Body of pancreas (tissue), 4 donors: ENCODE results near the gene MRPL50. TPM values are rescaled to one million over a fixed set of nuclear protein-coding genes. Genes with fewer than 3 reads are reported as not detected.

Experiments used
- ATAC-seq: fragments of 150-250 bp; one replicate; pipeline ENCODE4 v1.9.1; 2016
- DNase-seq, 4 donors: peaks; one replicate each; pipeline ENCODE4 v3.0.0-alpha.2; 2019
- H3K27ac ChIP-seq, 4 donors: fragments of 200-600 bp; sonication (generic); 1 replicate in 3 of 4; 2 replicates in 1 of 4; pipeline versions ENCODE4 v1.5.1 to v1.6.1; 2016 to 2019; ENCODE audit warnings: mild to moderate bottlenecking in 1 of 4, mixed read lengths in 1 of 4, moderate library complexity in 1 of 4
- H3K27me3 ChIP-seq, 2 donors: fragments of 200-600 bp; sonication (generic); one replicate each; pipeline ENCODE4 v1.6.0; 2016; ENCODE audit warnings: mild to moderate bottlenecking in 1 of 2
- H3K36me3 ChIP-seq, 2 donors: fragments of 200-600 bp; sonication (generic); replicated peaks in 1 of 2; 2 replicates each; pipeline ENCODE4 v1.5.1; 2016; ENCODE audit warnings: low read depth in 2 of 2; ENCODE audit not compliant: insufficient read depth in 1 of 2
- H3K4me1 ChIP-seq: fragments of 200-600 bp; sonication (generic); one replicate; pipeline ENCODE4 v1.6.0; 2016
- H3K4me3 ChIP-seq, 2 donors: fragments of 200-600 bp; sonication (generic); 1 replicate in 1 of 2; 2 replicates in 1 of 2; pipeline ENCODE4 v1.5.1; 2016 to 2019
- H3K9me3 ChIP-seq, 3 donors: fragments of 200-600 bp; sonication (generic); 1 replicate in 2 of 3; 2 replicates in 1 of 3; pipeline ENCODE4 v1.5.1; 2016
- POLR2A ChIP-seq, 3 donors: fragments of 450-650 bp; IDR thresholded peaks; one replicate each; pipeline ENCODE4 v1.6.1; 2016; ENCODE audit warnings: antibody characterized with exemption in 3 of 3, mild to moderate bottlenecking in 2 of 3
- WGBS, 2 donors: methylation state at CpG; one replicate each; pipeline ENCODE4 v1.1.5; 2017; 5-methylcytosine and 5-hydroxymethylcytosine counted together
- intact Hi-C: fragments of 100-400 bp; cut with DNase I; formaldehyde crosslinking; loops from one replicate; pipeline ENCODE4 v1.15.1; 2023
- total RNA-seq, 2 donors: library from RNA; depleted of rRNA; stranded (reverse); fragments of >200 nt; gene quantifications; one replicate each; pipeline ENCODE4 v1.1.0, GENCODE V29; 2016
- TF ChIP-seq, protein P1 (sequence below), 7 experiments: fragments of 450-650 bp in 4 of 7; fragments of 200-600 bp in 3 of 7; sonication (generic) in 3 of 7; IDR thresholded peaks; one replicate each; pipeline ENCODE4 v1.5.1; 2016 to 2019; ENCODE audit warnings: antibody characterized with exemption in 7 of 7

Gene MRPL50
- total RNA-seq, 2 donors from 2014 or later: 3.6 to 7.3 TPM

- no peaks in the 10 kb centered on the region for H3K27me3 ChIP-seq
- H3K36me3 ChIP-seq: no peaks in the 10 kb centered on the region
- TF ChIP-seq POLR2A (IDR thresholded peaks at IDR 0.05): no peak
- TF ChIP-seq, protein P1, sequence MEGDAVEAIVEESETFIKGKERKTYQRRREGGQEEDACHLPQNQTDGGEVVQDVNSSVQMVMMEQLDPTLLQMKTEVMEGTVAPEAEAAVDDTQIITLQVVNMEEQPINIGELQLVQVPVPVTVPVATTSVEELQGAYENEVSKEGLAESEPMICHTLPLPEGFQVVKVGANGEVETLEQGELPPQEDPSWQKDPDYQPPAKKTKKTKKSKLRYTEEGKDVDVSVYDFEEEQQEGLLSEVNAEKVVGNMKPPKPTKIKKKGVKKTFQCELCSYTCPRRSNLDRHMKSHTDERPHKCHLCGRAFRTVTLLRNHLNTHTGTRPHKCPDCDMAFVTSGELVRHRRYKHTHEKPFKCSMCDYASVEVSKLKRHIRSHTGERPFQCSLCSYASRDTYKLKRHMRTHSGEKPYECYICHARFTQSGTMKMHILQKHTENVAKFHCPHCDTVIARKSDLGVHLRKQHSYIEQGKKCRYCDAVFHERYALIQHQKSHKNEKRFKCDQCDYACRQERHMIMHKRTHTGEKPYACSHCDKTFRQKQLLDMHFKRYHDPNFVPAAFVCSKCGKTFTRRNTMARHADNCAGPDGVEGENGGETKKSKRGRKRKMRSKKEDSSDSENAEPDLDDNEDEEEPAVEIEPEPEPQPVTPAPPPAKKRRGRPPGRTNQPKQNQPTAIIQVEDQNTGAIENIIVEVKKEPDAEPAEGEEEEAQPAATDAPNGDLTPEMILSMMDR (IDR thresholded peaks at IDR 0.05): no peak
- peaks cover 16% of the 10 kb centered on the region for H3K4me1 ChIP-seq
- no peak overlapping the region for H3K4me3 ChIP-seq
- no peak overlapping the region for H3K27ac ChIP-seq
- H3K9me3 ChIP-seq: no peaks in the 10 kb centered on the region
- ATAC-seq: no peak
- 90% methylated on average over 2 of the region's 2 CpGs for WGBS, 2 donors
- intact Hi-C loops: no loop called here
- no peak for DNase-seq
These were observed 44.7 kb downstream of the MRPL50 start for GRCh38 chr9:101353683-101354082.

GRCh38 chr9:101352892-101353463 lies 45.4 kb downstream of the MRPL50 start:
- WGBS, 2 donors: 75 to 84% methylated on average over 6 of the region's 6 CpGs
- H3K27me3 ChIP-seq: no peaks in the 10 kb centered on the region
- TF ChIP-seq, protein P1 (IDR thresholded peaks at IDR 0.05): no peak
- TF ChIP-seq POLR2A (IDR thresholded peaks at IDR 0.05): no peak
- no peak overlapping the region for H3K4me3 ChIP-seq
- intact Hi-C loops: no loop called here
- H3K27ac ChIP-seq: no peak overlapping the region
- peaks cover 16% of the 10 kb centered on the region for H3K4me1 ChIP-seq
- DNase-seq: no peak
- ATAC-seq: no peak
- H3K9me3 ChIP-seq: no peaks in the 10 kb centered on the region
- H3K36me3 ChIP-seq: no peaks in the 10 kb centered on the region

DNA sequence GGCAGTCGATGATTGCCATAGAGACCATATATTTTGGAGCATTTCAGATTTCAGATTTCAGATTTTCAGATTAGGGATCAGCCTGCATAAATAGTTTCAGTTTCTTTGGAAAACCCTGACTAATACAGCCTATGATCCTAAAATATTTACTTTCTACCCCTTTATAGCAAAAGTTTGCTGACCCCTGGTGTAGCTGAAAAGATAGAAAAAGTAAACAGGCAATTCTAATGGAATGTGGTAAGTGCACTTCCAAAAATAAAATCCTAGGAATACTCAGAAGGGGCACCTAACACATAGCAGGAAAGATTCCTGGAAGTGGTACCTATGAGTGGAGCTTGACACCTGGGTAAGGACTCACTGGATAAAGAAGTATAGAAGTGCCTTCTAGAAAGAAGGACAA lies 48.1 kb downstream of the MRPL50 start:
- Histone ChIP-seq H3K27me3 (no peaks in the 10 kb centered on the region), H3K4me1 (peaks cover 15% of the 10 kb centered on the region), H3K4me3 (no peak overlapping the region), H3K27ac (no peak overlapping the region), H3K9me3 (no peaks in the 10 kb centered on the region), H3K36me3 (no peaks in the 10 kb centered on the region)
- TF ChIP-seq, protein P1 (IDR thresholded peaks at IDR 0.05): no peak
- no peak for TF ChIP-seq POLR2A (IDR thresholded peaks at IDR 0.05)
- ATAC-seq (no peak), DNase-seq (no peak)
- intact Hi-C loops: no loop called here
- 81 to 84% methylated on average over 1 of the region's 1 CpG for WGBS, 2 donors

GRCh38 chr9:101342595-101342994 lies 55.8 kb downstream of the MRPL50 start:
- no peak for DNase-seq
- Histone ChIP-seq H3K36me3 (no peaks in the 10 kb centered on the region), H3K27me3 (no peaks in the 10 kb centered on the region), H3K4me3 (no peak overlapping the region), H3K4me1 (peaks cover 16% of the 10 kb centered on the region), H3K9me3 (no peaks in the 10 kb centered on the region), H3K27ac (no peak overlapping the region)
- WGBS, 2 donors: 15 to 18% methylated on average over 1 of the region's 1 CpG
- TF ChIP-seq, protein P1 (IDR thresholded peaks at IDR 0.05): no peak
- no peak for TF ChIP-seq POLR2A (IDR thresholded peaks at IDR 0.05)
- ATAC-seq: peak; percentile 18
- intact Hi-C loops: no loop called here

- TF ChIP-seq, protein P1 (IDR thresholded peaks at IDR 0.05): no peak
- TF ChIP-seq POLR2A (IDR thresholded peaks at IDR 0.05): no peak
- H3K9me3 ChIP-seq: no peaks in the 10 kb centered on the region
- no peaks in the 10 kb centered on the region for H3K36me3 ChIP-seq
- H3K4me3 ChIP-seq: no peak overlapping the region
- H3K27me3 ChIP-seq: no peaks in the 10 kb centered on the region
- DNase-seq: no peak
- intact Hi-C loops: no loop called here
- H3K4me1 ChIP-seq: peaks cover 16% of the 10 kb centered on the region
- H3K27ac ChIP-seq: no peak overlapping the region
- ATAC-seq: no peak
These were observed 56.5 kb downstream of the MRPL50 start for GRCh38 chr9:101341958-101342357.
